Muscle of arm (tissue), 12 donors: ENCODE data around the gene C1S. TPM values are rescaled to one million over a fixed set of nuclear protein-coding genes. Genes with fewer than 3 reads are reported as not detected.

Experiments used
- DNase-seq: peaks from one replicate; pipeline ENCODE4 v3.0.0-alpha.2; 2013
- polyA plus RNA-seq, 12 donors: library from polyadenylated mRNA; unstranded; fragments of 120-200 nt; gene quantifications; one replicate each; pipeline ENCODE4 v1.2.1, GENCODE V29; 2013; ENCODE audit not compliant: insufficient read length in 12 of 12

The C1S gene
- polyA plus RNA-seq, 12 donors = 57.3 to 132 (median 66.8) TPM; not detected in 1

DNA sequence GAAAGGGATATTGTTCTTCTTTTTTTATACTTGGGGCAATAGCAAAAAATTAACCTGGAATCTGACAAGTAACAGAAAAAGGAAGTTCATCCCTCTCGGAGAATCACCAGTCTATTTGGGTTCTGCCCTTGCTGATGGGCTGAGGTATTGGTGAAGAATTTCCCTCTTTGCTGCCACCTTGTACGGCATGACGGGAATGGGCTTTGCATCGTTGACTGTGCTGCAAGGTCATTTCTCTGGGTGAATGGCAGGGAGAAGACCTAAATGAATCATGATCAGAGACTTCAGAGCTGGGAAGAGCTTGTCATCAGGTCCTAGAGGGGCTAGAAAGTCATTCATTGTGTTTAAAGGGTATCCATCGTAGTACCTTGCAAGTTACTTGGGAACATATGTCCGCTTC lies 12.0 kb downstream of the C1S start:
- no peak for DNase-seq

DNA sequence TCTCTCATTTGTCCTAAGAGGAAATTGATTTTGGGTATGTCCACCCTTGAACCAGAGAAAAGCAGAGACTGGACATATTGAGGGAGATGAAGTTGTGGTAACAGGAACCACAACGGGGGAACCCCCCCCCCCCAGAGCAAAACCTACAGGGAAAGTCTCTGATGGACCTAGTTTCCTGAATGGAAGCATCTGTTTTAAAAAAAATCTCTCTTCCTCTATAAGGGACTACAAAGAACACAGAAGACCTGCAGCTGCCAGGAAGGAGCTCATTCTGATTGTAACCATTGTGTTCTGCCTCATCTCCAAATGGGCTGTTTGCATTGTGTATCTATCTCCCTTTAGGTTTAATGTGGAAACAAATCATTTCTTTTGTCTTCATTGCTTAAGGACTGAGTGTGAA lies 13.4 kb downstream of the C1S start:
- no peak for DNase-seq

DNA sequence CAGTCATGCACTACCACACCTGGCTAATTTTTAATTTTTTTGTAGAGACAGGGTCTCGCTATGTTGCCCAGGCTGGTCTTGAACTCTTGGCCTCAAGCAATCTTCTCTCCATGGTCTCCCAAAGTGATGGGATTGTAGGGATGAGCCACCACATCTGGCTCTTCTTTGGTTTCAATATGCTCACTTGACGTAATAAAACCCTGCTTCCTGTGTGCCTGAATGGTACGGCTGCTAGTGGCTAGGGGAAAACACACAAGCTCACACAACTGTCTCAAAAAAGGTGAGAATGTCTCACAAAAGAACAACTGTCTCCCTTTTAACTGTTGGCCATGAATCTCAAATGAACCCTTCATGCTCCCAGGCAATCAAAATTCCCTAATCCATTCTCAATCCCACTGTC lies 15.0 kb downstream of the C1S start:
- DNase-seq = no peak

DNA sequence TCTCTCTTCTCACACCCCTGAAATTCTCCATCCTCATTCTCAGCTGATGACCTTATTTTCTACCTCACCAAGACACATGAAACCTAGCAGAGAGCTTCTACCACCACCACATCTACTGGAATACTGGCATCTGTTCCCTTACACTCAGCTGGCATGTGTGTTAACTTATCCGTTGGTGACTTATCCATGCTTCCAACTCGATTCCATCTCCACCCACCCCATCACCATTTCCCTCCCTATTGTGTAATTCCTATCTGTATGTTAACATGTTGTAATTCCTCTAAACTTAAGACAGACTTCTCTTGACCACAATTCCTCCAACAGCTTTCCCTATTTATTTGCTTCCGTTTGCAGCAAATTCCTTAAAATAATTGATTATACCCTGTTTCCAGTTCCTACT lies 15.4 kb downstream of the C1S start:
- DNase-seq = no peak

DNA sequence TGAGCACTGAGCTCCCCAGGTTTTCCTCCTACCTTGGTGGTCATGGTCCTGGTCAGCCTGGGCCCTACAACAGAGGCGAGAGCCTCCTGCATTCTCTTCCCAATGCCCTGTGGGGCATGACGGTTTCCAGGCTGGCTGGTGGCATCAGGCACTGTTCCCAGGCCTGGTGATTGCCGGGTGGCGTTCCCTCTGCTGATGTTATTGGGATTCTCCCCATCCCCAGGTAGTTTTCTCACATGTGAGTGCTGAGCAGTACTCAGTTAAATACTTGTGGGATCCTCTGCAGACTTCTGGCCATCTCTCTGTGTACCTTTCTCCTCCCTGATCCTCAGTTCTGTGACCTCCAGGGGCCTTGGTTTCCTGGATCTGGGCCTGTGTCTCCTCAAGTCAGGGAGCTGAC lies 16.0 kb downstream of the C1S start:
- no peak for DNase-seq

DNA sequence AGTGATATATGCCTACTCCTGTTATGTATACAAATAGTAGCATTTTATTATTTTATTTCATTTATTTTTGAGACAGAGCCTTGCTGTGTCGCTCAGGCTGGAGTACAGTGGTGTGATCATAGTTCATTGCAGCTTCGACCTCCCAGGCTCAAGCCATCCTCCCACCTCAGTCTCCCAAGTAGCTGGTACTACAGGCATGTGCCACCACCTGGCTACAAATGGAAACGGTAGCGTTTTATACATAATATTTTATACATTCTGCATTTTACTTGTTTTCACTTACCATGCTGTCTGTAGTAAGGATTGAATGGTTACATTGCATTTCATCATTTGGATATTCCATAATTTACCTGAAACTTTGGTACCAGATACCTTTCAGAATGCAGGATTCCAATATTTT lies 17.6 kb downstream of the C1S start:
- DNase-seq = no peak

DNA sequence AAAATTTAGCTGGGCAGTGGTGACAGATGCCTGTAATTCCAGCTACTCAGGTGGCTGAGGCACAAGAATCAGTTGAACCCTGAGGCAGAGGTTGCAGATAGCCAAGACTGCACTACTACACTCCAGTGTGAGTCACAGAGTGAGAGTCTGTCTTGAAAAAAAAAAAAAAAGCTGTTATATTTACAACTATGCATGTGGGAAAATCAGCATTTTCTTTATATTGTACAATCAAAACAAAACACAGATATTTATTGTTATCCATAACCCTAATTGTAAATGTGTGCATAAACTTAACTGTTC lies 19.3 kb downstream of the C1S start:
- DNase-seq = no peak

DNA sequence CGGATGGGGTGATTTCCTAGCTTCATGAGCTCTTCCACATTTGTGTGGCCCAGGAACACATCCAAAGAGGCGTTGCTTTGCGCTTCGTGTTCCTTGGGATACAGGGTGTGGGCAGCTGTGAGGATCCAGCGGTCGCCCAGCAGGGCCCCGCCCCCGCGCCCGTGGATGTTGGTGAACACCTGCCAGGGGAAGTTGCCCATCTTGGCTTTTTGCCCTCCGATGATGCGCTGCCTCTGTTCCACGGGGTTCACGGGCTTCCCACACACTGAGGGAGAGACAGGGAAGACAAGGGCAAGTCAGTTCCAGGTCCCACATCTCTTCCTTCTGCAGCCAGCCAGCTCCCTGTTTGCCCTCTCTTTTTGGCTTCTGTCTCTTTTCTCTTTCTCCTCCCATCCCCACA lies 20.5 kb downstream of the C1S start:
- DNase-seq = no peak

DNA sequence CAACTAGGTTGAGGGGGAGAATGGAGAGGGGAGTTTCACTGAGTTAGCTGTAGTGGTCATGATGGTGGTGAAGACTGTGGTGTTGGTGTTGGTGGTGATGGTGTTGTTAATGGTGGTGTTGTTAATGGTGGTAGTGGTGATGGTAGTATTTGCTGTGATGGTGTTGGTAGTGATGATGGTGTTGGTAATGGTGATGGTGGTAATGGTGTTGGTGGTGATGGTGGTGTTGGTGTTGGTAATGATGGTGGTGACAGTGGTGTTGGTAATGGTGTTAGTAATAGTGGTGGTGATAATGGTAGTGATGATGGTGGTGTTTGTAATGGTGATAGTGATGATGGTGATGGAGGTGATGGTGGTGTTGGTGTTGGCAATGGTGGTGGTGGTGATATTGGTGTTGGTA lies 22.6 kb downstream of the C1S start:
- no peak for DNase-seq

DNA sequence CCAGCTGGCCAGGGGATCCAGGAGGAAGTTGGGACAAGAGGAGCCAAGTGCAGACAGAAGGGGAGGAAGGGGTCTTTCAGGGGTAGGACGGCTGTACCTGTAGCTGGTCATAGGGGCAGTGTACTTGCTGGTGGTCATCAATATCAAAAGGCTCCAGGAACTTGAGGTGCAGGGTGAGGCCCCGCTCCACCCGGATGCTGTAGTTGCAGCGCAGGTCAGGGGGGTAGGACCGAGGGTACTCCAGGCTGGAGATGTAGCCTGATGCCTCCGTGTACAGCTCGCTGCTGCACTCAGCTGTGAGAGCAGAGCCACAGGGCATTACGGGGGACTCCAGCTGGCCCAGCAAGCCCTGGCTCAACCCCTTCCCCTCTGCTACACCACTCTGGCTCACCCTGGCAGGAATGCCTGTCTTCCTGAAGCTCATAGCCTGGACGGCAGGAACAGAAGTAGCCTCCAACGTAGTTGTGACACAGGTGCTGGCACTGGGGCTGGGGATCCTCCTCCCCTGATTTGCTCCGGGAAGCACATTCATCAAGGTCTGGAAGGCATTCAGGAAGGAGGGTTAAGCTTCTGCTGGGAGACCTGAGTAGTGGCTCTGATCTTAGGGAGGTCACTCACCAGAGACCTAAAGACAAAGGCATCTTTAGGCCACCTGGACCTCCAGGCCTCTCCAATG lies 28.8 kb downstream of the C1S start:
- no peak for DNase-seq

DNA sequence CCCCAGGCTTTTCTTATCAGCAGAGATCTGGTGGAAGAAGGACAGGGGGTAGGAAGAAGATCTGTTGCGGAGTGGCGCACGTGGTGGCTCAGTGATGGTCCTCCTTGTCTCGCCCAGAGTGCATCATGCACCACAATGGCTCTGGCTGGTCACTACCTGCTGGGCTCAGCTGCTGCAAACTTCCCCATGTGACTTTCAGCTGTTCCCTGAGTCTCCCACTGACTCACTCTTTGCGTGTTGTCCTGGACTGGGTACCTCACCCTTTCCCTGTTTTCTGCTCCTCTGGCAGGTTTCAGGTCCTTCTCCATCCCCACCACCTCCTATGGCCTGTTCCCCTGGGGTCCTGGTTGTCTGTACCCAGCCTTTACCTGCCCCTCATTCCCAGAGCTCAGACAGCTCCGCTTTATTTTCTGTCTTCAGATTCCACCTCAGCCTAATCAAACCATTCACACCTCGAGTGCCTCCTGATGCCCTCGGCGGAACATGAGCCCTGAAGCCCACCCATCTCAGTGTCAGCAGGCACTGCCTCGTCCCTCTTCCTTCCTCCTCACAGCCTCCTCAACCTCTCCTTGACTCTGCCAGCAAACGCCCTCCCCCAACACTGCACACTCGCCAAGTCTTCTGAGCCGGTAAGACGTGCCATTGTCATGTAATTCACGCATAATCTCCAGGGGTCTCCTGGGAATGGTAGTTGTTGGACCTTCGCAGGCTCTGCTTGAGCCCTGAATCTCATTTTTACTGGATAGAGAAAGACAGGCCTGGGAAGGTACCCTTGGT lies 29.9 kb downstream of the C1S start:
- no peak for DNase-seq

DNA sequence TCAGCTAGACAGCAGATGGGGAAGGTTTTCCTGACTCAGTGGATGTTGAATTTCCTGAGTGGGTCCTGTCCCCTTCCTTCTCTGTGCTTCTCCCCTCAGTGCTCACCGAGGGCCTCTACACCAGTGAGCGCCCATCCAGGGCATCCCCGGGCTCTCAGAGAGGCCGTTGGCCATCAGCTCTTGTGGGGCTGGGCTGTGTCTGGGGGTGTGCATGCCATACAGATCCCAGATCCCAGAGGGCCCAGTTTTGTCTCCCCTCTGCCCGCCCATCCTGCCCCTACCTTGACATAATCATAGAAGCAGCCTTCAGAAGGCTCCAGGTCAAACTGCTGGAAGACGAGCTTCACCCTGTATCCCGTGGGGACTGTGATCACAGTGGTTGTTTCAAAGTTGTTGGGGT lies 30.7 kb downstream of the C1S start:
- no peak for DNase-seq

DNA sequence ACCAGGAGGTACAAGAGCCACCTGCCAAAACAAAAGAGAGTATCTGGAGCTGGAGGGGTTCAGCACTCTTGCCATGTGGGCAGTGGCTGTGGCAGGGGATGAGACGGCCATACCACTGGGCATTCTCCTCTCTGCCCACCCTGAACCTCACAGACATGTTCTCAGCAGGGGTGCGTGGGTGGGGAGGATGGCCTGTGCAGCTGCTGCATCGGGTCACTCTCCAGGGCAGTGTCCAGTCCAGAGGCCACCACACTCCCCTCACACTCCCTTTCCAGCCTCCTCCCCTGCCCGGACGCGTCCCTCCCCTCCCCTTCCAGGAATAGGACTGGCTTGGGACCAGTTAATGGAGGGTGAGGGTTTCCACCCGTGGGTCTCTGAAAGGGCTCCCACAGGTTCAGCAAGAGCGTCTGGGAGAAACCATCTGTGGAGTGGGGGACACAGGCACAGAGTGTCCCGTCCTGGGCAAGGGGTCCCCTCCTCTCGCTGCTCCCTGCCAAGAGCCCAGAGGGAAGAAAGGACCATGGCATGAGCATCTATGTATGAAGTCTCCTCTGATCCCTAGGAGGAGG lies 31.2 kb downstream of the C1S start:
- peak; percentile 44 for DNase-seq

DNA sequence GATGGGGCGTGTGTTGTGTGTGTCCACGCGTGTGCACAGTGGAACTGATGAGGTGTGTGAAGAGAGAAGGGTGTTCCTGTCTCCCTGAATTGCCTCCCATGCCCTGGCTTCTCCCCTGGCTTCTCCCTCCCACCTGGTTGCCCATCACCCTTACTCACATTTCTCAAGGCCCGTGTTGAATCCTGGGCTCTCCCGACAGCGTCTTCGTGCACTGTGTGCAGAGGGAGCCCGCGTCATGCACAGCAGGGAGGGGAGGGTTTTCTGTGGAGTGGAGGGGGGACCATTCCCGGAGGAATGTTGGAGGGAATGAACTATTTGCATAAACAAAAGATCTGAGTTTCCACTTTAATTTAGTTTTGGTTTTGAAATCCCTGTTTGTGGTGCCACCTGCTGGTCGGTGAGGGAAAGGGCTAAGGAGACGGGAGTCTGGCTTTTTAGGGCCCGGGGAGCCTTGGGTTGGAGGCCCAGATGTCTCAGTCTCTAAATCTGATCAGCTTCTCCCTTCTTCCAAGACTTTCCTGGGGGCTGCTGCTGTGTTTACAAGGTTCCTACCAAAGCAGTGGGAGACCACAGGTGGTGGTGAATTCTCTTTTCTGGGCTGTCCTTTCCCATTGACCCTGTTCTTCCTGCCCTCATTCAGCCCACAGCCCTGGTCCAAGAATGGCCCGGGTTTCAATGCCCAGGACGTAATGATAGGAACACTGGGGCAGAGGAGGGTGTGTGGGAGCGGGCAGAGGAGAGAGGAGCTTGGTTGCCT lies 31.9 kb downstream of the C1S start, which contains the start of gene C1R:
TSS of gene C1R (minus strand) at position 217 of the 757 bp plus-strand sequence. CDS start at position 160, 57 bp downstream.
- DNase-seq = peak; percentile 88

DNA sequence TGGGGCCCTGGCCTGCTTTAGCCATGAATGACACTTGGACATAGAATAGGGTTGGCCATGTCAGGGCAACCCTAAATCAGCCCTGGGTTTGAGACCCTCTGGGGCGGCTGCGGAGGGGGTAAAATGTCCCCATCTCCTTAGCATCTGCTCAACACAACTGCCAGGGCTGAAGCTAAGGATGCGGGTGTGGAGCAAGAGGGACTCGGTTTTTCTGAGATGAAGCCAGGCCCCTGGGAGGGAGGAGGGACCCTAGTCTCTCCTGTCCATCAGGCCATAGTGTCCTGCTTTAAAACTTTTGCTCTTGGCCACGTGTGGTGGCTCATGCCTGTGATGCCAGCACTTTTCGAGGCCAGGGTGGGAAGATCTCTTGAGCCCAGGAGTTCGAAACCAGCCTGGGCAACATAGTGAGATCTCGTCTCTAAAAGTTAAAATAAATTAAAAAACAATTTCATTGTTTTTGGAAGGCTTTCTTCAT lies 32.5 kb downstream of the C1S start:
- no peak for DNase-seq

DNA sequence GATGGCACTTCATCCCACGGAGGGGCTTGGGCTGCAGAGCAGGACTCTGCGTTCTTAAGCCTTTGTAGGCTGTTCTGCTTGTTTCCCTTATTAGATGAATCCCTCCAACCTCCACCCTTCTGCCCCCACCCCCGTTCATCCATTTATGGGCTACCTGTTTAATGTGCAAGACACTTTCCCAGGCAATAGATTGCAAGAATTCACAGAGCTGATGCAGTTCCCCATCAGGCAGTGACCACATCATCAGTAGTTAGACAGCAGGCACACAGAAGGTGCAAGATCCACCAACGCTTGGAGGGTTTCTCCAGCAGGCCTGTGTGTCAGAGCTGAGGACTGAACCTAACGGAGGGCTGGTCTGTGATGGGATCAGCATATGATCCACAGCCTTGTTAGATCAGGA lies 33.0 kb downstream of the C1S start:
- no peak for DNase-seq

DNA sequence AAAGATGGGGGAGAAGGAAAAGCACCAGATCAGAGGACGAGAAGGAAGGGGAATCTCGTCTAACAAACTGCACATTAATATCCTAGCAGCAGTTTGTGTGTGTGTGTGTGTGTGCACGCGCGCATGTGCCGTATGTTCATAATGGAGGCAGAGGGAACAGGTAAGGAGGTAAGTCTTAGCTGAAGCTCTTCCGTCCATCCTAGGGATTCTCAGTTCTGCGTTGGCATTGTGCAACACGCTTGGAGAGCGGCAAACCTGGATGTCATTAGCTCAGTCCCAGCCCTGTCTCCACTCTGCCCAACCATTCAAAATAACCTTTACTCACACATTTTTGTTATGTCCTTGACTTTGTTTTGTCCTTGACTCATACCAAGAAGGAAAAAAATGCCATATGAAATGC lies 33.4 kb downstream of the C1S start:
- no peak for DNase-seq

DNA sequence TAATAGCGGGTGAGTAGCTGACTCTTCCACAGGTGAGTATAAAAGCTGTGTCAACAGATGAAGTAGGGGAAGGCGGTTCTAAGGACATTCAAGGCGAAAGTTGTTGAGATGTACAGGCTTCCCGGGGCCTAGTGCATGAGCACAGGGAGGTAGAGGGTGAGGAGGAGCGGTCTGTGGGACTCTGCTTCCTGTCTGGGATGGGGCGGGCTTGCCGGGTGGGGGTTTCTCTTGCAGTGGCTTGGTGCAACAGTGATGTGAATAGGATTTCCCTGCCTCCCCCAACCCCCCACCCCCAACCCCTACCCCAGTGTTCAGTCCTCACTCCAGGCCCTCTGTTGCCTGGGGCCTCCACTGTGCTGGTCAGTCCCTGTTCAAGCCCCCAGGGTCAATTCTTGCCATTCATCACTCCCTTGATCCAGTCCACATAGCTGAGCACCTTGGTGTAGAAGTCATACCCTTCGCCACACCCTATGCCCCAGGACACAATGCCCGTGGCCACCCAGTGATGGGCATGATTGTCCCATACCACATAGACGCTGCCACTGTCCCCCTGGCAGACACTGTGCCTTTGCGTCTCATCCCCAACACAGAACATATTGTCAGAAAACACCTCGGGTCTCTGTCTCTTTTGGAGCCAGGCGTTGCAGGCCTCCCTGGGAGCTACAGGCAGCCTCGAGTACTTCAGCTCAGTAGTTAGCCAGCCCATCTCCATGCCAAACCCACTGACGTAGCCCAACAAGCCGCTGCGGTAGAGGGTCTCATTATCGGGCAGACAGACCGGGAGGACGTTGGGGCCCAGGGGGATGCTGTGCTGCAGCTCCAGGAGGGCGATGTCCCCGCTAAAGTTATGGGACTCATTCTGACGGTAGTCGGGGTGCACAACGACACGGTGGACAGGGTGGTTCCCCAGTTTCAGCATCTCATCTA lies 35.8 kb downstream of the C1S start:
- DNase-seq = no peak

DNA sequence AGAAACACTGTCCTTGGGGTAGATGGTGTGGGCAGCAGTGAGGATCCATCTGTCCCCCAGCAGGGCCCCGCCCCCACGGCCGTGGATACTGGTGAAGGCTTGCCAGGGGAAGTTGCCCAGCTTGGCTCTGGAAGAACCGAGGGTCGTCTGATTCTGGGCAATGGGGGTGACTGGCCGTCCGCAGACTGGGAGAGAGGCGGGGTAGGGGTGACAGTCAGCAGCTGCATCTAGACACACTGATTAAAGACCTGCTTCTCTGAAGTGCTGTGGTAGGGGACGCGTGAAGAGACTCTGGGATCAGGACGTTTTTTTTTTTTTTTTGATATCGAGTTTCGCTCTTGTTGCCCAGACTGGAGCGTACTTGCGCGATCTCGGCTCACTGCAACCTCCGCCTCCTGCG lies 36.5 kb downstream of the C1S start:
- no peak for DNase-seq

DNA sequence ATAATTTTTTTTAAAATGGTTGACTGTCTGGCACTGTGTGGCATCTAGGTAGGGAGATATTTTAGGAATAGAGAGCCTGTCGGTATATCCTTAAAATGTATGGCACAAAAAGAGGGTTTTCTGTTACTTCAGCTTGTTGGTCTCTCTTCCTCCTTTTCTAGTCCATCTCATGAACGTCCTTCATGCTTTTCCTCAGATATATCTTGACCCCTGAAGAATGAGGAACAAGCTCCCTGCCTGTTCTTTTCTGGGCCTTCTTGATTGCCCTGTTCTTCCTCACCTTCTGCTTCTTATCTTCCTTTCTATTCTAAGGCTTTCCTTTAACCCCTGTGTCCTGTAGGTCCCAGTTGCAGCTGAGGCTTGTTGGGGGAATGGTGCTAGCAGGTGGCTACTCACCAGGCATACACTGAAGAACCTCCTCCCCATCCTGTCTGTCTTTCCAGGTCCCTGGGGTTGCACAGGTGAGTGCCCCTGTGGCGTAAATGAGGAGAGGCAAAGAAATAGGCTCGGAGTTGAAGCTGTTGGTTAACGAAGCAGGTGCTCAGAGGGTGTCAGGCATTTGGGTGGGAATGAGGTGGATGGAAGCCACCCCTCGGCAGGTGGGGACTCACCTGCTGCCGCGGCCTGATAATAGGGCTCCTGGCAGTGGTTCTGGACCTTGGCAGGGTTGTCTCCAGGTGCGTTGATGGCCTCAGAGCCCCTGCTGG lies 38.9 kb downstream of the C1S start:
- no peak for DNase-seq

DNA sequence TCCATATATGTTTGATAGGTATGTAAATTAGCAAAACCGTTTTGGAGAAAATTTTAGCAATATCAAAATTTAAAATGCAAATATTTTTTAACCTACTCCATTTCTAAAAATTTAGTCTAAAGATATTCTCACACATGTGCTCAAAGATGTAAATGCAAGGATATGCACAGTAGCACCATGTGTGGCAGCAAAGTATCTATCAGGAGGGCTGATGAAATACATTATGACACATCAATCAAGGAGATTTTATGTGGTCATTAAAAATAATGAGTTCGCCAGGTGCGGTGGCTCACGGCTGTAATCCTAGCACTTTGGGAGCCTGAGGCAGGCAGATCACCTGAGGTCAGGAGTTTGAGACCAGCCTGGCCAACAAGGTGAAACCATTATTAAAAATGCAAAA lies 39.7 kb downstream of the C1S start:
- no peak for DNase-seq
